Motor neuron (in vitro differentiated cells): ENCODE measurements around the gene OR2V2. TPM values are rescaled to one million over a fixed set of nuclear protein-coding genes. Genes with fewer than 3 reads are reported as not detected.
A peak's percentile ranks its signal among the peaks of the same experiment; 100 is the strongest.

ENCODE experiments used
- ATAC-seq, 8 experiments: fragments of 200-7000 bp; cut with Tn5 transposase; replicated peaks in 6 of 8; 2 replicates each; pipeline ENCODE4 v1.8.0; 2021; ENCODE audit warnings: mild to moderate bottlenecking in 8 of 8, moderate library complexity in 8 of 8
- H3K27ac ChIP-seq, 2 donors: fragments of 250-450 bp; sonication (Bioruptor Pico); 2 replicates each; pipeline ENCODE4 v1.9.0; 2021; ENCODE audit warnings: antibody characterized with exemption in 2 of 2, mild to moderate bottlenecking in 2 of 2, moderate library complexity in 1 of 2
- H3K4me1 ChIP-seq, 2 donors: fragments of 250-450 bp; sonication (Bioruptor Pico); replicated peaks in 1 of 2; 2 replicates each; pipeline ENCODE4 v1.6.1; 2021; ENCODE audit warnings: antibody characterized with exemption in 2 of 2, mild to moderate bottlenecking in 2 of 2, moderate library complexity in 1 of 2
- H3K4me3 ChIP-seq, 5 donors: fragments of 250-450 bp; sonication (Bioruptor Pico); 2 replicates each; pipeline ENCODE4 v1.9.0; 2021; ENCODE audit warnings: antibody characterized with exemption in 5 of 5, mild to moderate bottlenecking in 5 of 5, moderate library complexity in 4 of 5
- WGBS, 10 experiments: fragments of 450-650 bp; shearing (Covaris generic); methylation state at CpG; one replicate each; pipeline ENCODE4 v1.0.0; 2022; 5-methylcytosine and 5-hydroxymethylcytosine counted together
- in situ Hi-C, 9 experiments: fragments of 400-800 bp; cut with MboI; loops; one replicate each; pipeline ENCODE4 v1.15.0; 2021; ENCODE audit warnings: low sequenced_read_pairs in 9 of 9, low pct_unique_long_range_greater_than_20kb in 2 of 9; ENCODE audit not compliant: unreplicated experiment in 9 of 9
- total RNA-seq, 8 experiments: library from RNA; unstranded; fragments of 300-600 nt; gene quantifications; 2 replicates each; pipeline versions ENCODE4 v1.2.3 to v1.2.4, GENCODE V29; 2022

The OR2V2 gene
- total RNA-seq, 8 experiments from 2014 or later, result 0.05 to 0.33 (median 0.13) TPM; not detected in 1

- in situ Hi-C loops, result no loop called here
- Histone ChIP-seq H3K27ac (no peak within 1 kb of the TSS), H3K4me3 (peak within 1 kb of the TSS; percentile 38 to 42 (median 40)), H3K4me1 (no peaks in the 10 kb centered on the region)
- 0 to 50% (median 10%) methylated on average over 2 to 43 of the region's 94 CpGs; no CpG with 5 or more reads in 6 of the 10 experiments for WGBS, 10 experiments
- peak; percentile 1 to 22 (median 10) for ATAC-seq
Measured at GRCh38 chr5:181204826-181205760, 57.7 kb downstream of the OR2V2 start, which contains the start of gene TRIM7. Gene TRIM7, minus strand, starts transcription at chr5:181205196. Its CDS starts 86 bp downstream, at chr5:181205110.

GRCh38 chr5:181205761-181206649, 58.6 kb downstream of the OR2V2 start:
- WGBS, 10 experiments, result 7 to 73% (median 12%) methylated on average over 2 to 30 of the region's 37 CpGs
- ATAC-seq, result peak in 3 of 8 experiments; percentile 1 to 5 (median 2)
- H3K27ac ChIP-seq, result no peak overlapping the region

GRCh38 chr5:181207214-181207959, 60.0 kb downstream of the OR2V2 start:
- peak; percentile 21 to 64 (median 48) for ATAC-seq
- peak overlapping the region in 1 of 2 donors; percentile 0 for H3K27ac ChIP-seq
- whole genome bisulfite sequencing, 10 experiments, result 1 to 9% (median 3%) methylated on average over 9 to 26 of the region's 36 CpGs; no CpG with 5 or more reads in 1 of the 10 experiments
- no peaks in the 10 kb centered on the region for H3K4me1 ChIP-seq
- peak overlapping the region; percentile 38 to 42 (median 40) for H3K4me3 ChIP-seq
- in situ Hi-C loops, result no loop called here

More at GRCh38 chr5:181205761-181206649, 58.6 kb downstream of the OR2V2 start:
- H3K4me3 ChIP-seq, result peak overlapping the region; percentile 38 to 42 (median 40)
- no peaks in the 10 kb centered on the region for H3K4me1 ChIP-seq
- in situ Hi-C loops, result no loop called here

DNA sequence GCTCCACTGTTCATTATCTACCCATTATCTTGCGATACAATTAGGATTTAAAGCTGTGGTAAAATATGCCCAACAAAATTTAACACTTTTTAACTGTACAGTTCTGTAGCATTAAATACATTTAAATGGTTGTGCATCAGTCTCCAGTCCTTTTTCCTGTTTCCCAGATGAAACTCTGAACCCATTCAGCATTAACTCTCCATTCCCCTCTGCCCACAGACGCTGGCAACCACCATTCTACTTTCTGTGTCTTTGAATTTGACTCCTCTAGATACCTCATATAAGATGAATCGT, 60.5 kb downstream of the OR2V2 start:
- WGBS, 10 experiments, result 0 to 76% (median 46%) methylated on average over 2 to 3 of the region's 3 CpGs
- in situ Hi-C loops, result no loop called here
- H3K27ac ChIP-seq, result no peak overlapping the region
- no peaks in the 10 kb centered on the region for H3K4me1 ChIP-seq
- peak overlapping the region in 4 of 5 donors; percentile 38 to 42 (median 40) for H3K4me3 ChIP-seq
- no peak for ATAC-seq

Other genes starting within 250 kb of the OR2V2 start
- under 1 TPM in 4 of 8 experiments, not detected in 4; 0.17 to 0.81 (median 0.37) TPM for gene BTNL8, start 248.4 kb upstream of the OR2V2 start, total RNA-seq
- under 1 TPM in 2 of 8 experiments, not detected in 6; 0.08 to 0.33 TPM for gene BTNL3, start 158.7 kb upstream of the OR2V2 start, total RNA-seq
- gene BTNL9, start 107.3 kb upstream of the OR2V2 start, total RNA-seq, result 1 to 10 TPM in 4 of 8 experiments, under 1 TPM in 3, not detected in 1; 0.25 to 2.6 (median 1.1) TPM
- gene OR2V1, start 16.4 kb upstream of the OR2V2 start, total RNA-seq, result under 1 TPM in 3 of 8 experiments, not detected in 5; 0.29 to 0.49 (median 0.33) TPM
- gene TRIM7, start 57.6 kb downstream of the OR2V2 start, total RNA-seq, result 1 to 10 TPM in 4 of 8 experiments, under 1 TPM in 4; 0.38 to 3.1 (median 1.2) TPM
- gene TRIM41, start 75.7 kb downstream of the OR2V2 start, total RNA-seq, result 10 to 100 TPM; 14.3 to 31.4 (median 24.2) TPM
- gene RACK1, start 96.3 kb downstream of the OR2V2 start, total RNA-seq, result 1,000 to 10,000 TPM; 2,060 to 3,480 (median 2,927) TPM
- gene TRIM52, start 113.6 kb downstream of the OR2V2 start, total RNA-seq, result 10 to 100 TPM; 10.4 to 27.0 (median 13.5) TPM
- under 1 TPM in 3 of 8 experiments, not detected in 5; 0.32 to 0.67 (median 0.50) TPM for gene OR4F3, start 219.7 kb downstream of the OR2V2 start, total RNA-seq